H9 (cell line): ENCODE measurements around the gene TK2. TPM values are rescaled to one million over a fixed set of nuclear protein-coding genes. Genes with fewer than 3 reads are reported as not detected.

ENCODE experiments used
- DNase-seq: peaks from one replicate; pipeline ENCODE4 v3.0.0-alpha.2; 2017
- H2AFZ ChIP-seq: one replicate; pipeline ENCODE4 v1.6.1; 2013; ENCODE audit warnings: mild to moderate bottlenecking, low read length, control low read depth, moderate library complexity
- H2AK5ac ChIP-seq: 2 replicates; pipeline ENCODE4 v1.6.1; 2013; ENCODE audit warnings: low read length, control low read depth, mixed read lengths; ENCODE audit not compliant: insufficient read length
- H2BK120ac ChIP-seq: one replicate; pipeline ENCODE4 v1.6.1; 2013; ENCODE audit warnings: low read depth, mild to moderate bottlenecking, low read length, control low read depth, inconsistent platforms; ENCODE audit not compliant: poor library complexity, severe bottlenecking
- H2BK12ac ChIP-seq: 2 replicates; pipeline ENCODE4 v1.6.1; 2013; ENCODE audit warnings: low read length, control low read depth, mixed read lengths, low read depth; ENCODE audit not compliant: insufficient read length
- H2BK15ac ChIP-seq: 2 replicates; pipeline ENCODE4 v1.6.1; 2013; ENCODE audit warnings: low read depth, low read length, control low read depth
- H2BK20ac ChIP-seq: one replicate; pipeline ENCODE4 v1.6.1; 2013; ENCODE audit warnings: low read depth, mild to moderate bottlenecking, low read length, control low read depth, inconsistent platforms; ENCODE audit not compliant: poor library complexity, severe bottlenecking
- H2BK5ac ChIP-seq: 2 replicates; pipeline ENCODE4 v1.6.1; 2013; ENCODE audit warnings: low read length, control low read depth, mixed read lengths; ENCODE audit not compliant: insufficient read length
- H3K14ac ChIP-seq: 2 replicates; pipeline ENCODE4 v1.6.1; 2013; ENCODE audit warnings: low read length, control low read depth; ENCODE audit not compliant: insufficient read depth
- H3K18ac ChIP-seq: 2 replicates; pipeline ENCODE4 v1.6.1; 2013; ENCODE audit warnings: low read depth, mild to moderate bottlenecking, mixed read lengths, low read length, control low read depth; ENCODE audit not compliant: insufficient read length
- H3K23ac ChIP-seq: 2 replicates; pipeline ENCODE4 v1.6.1; 2013; ENCODE audit warnings: low read length, control low read depth, mixed read lengths, low read depth; ENCODE audit not compliant: insufficient read length
- H3K23me2 ChIP-seq: 2 replicates; pipeline ENCODE4 v1.6.1; 2013; ENCODE audit warnings: low read depth, mild to moderate bottlenecking, mixed read lengths, low read length, control low read depth; ENCODE audit not compliant: insufficient read length, poor library complexity, severe bottlenecking
- H3K27ac ChIP-seq: 2 replicates; pipeline ENCODE4 v1.5.1; 2013; ENCODE audit warnings: low read length, control low read depth, mixed read lengths, low read depth; ENCODE audit not compliant: insufficient read length
- H3K27me3 ChIP-seq: 2 replicates; pipeline ENCODE4 v1.6.1; 2013; ENCODE audit warnings: low read length, control low read depth, inconsistent platforms; ENCODE audit not compliant: insufficient read depth
- H3K4ac ChIP-seq: 2 replicates; pipeline ENCODE4 v1.6.1; 2013; ENCODE audit warnings: low read depth, mild to moderate bottlenecking, control low read depth, inconsistent platforms, low read length, moderate library complexity
- H3K4me1 ChIP-seq: 2 replicates; pipeline ENCODE4 v1.6.1; 2013; ENCODE audit warnings: low read length, control low read depth, inconsistent platforms; ENCODE audit not compliant: insufficient read depth
- H3K4me2 ChIP-seq: 2 replicates; pipeline ENCODE4 v1.6.1; 2013; ENCODE audit warnings: low read length, control low read depth, mixed read lengths; ENCODE audit not compliant: insufficient read length, insufficient read depth
- H3K56ac ChIP-seq: 2 replicates; pipeline ENCODE4 v1.6.1; 2013; ENCODE audit warnings: low read depth, mild to moderate bottlenecking, mixed read lengths, low read length, control low read depth; ENCODE audit not compliant: insufficient read length
- H3K79me1 ChIP-seq: 2 replicates; pipeline ENCODE4 v1.6.1; 2013; ENCODE audit warnings: low read depth, mild to moderate bottlenecking, moderate library complexity, low read length, control low read depth, inconsistent platforms; ENCODE audit not compliant: insufficient read depth, poor library complexity, severe bottlenecking
- H3K79me2 ChIP-seq: 2 replicates; pipeline ENCODE4 v1.6.1; 2013; ENCODE audit warnings: low read length, control low read depth, inconsistent platforms; ENCODE audit not compliant: insufficient read depth
- H3K9ac ChIP-seq: 2 replicates; pipeline ENCODE4 v1.6.1; 2013; ENCODE audit warnings: low read length, control low read depth, mixed read lengths; ENCODE audit not compliant: insufficient read length; ENCODE audit errors: extremely low read depth
- H3K9me3 ChIP-seq: one replicate; pipeline ENCODE4 v1.6.1; 2013; ENCODE audit warnings: low read depth, low read length, inconsistent platforms; ENCODE audit not compliant: control insufficient read depth
- H3T11ph ChIP-seq: one replicate; pipeline ENCODE4 v1.6.1; 2013; ENCODE audit warnings: mild to moderate bottlenecking, low read length, control low read depth, inconsistent platforms
- H4K20me1 ChIP-seq: one replicate; pipeline ENCODE4 v1.6.1; 2013; ENCODE audit not compliant: control insufficient read depth, insufficient read length, insufficient read depth
- H4K5ac ChIP-seq: 2 replicates; pipeline ENCODE4 v1.6.1; 2013; ENCODE audit warnings: low read depth, mild to moderate bottlenecking, mixed read lengths, low read length, control low read depth; ENCODE audit not compliant: insufficient read length
- H4K8ac ChIP-seq: replicated peaks from 2 replicates; pipeline ENCODE4 v1.6.1; 2013; ENCODE audit warnings: low read length, control low read depth, mixed read lengths, low read depth; ENCODE audit not compliant: insufficient read length
- H4K91ac ChIP-seq: 2 replicates; pipeline ENCODE4 v1.6.1; 2013; ENCODE audit warnings: low read depth, mild to moderate bottlenecking, moderate library complexity, mixed read lengths, low read length, control low read depth; ENCODE audit not compliant: insufficient read length
- H3K27ac Mint-ChIP-seq, 3 experiments: 2 replicates in 2 of 3; 3 replicates in 1 of 3; pipeline ENCODE4 v1.8.0; 2020 to 2021; ENCODE audit warnings: mixed read lengths in 3 of 3, mild to moderate bottlenecking in 1 of 3, moderate library complexity in 1 of 3
- H3K27me3 Mint-ChIP-seq: 2 replicates; pipeline ENCODE4 v1.8.0; 2021; ENCODE audit warnings: low read depth, mild to moderate bottlenecking, moderate library complexity, mixed read lengths
- H3K36me3 Mint-ChIP-seq, 3 experiments: 2 replicates in 2 of 3; 3 replicates in 1 of 3; pipeline ENCODE4 v1.8.0; 2020 to 2021; ENCODE audit warnings: low read depth in 3 of 3, mixed read lengths in 3 of 3; ENCODE audit not compliant: insufficient read depth in 1 of 3
- H3K4me1 Mint-ChIP-seq, 2 experiments: 2 replicates each; pipeline ENCODE4 v1.8.0; 2020; ENCODE audit warnings: mixed read lengths in 2 of 2
- H3K4me3 Mint-ChIP-seq, 2 experiments: 2 replicates in 1 of 2; 3 replicates in 1 of 2; pipeline ENCODE4 v1.8.0; 2020 to 2021; ENCODE audit warnings: mild to moderate bottlenecking in 2 of 2, mixed read lengths in 2 of 2, moderate library complexity in 1 of 2
- H3K9me3 Mint-ChIP-seq, 2 experiments: 2 replicates in 1 of 2; 3 replicates in 1 of 2; pipeline ENCODE4 v1.8.0; 2020; ENCODE audit warnings: mild to moderate bottlenecking in 2 of 2, mixed read lengths in 2 of 2, moderate library complexity in 1 of 2
- CTCF ChIP-seq: fragments of 200-600 bp; sonication (generic); conservative IDR thresholded peaks from 3 replicates; pipeline ENCODE4 v1.8.0; 2021; ENCODE audit warnings: antibody characterized with exemption, mild to moderate bottlenecking
- WGBS: extraction: QIAGEN DNeasy Blood & Tissue Kit; methylation state at CpG from one replicate; pipeline ENCODE4 v1.1.7; 2013; ENCODE audit warnings: missing lambda C conversion rate, low lambda C conversion rate, mixed read lengths; ENCODE audit not compliant: insufficient read length; ENCODE audit errors: extremely low coverage; 5-methylcytosine and 5-hydroxymethylcytosine counted together
- total RNA-seq: library from RNA; stranded (reverse); gene quantifications from 2 replicates; pipeline ENCODE4 v1.2.1, GENCODE V29; 2021

TK2 gene
- total RNA-seq, 1 experiment from 2014 or later: 5.2 TPM

GRCh38 chr16:66574531-66574930, 24.6 kb upstream of the TK2 start:
- Histone ChIP-seq H3K4ac (no peak overlapping the region), H2AK5ac (no peak overlapping the region), H3K27ac (no peak overlapping the region), H3K56ac (no peak overlapping the region), H3T11ph (no peak overlapping the region), H3K18ac (no peak overlapping the region), H4K5ac (no peak overlapping the region), H3K27me3 (peaks cover 13% of the 10 kb centered on the region; the same call in 1 of the 2 replicates), H4K8ac (no peak overlapping the region), H2BK12ac (no peak overlapping the region), H3K23ac (no peak overlapping the region), H3K9ac (no peak overlapping the region), H3K14ac (no peak overlapping the region), H2BK20ac (no peak overlapping the region), H2AFZ (no peak overlapping the region), H3K9me3 (no peaks in the 10 kb centered on the region), H3K23me2 (no peaks in the 10 kb centered on the region), H2BK15ac (no peak overlapping the region), H3K4me1 (no peaks in the 10 kb centered on the region), H4K20me1 (no peaks in the 10 kb centered on the region), H3K4me2 (no peak overlapping the region), H3K79me2 (no peaks in the 10 kb centered on the region), H2BK120ac (no peak overlapping the region), H2BK5ac (no peak overlapping the region), H4K91ac (no peak overlapping the region), H3K79me1 (no peaks in the 10 kb centered on the region)
- no peaks in the 10 kb centered on the region for H3K9me3 Mint-ChIP-seq
- no peaks in the 10 kb centered on the region for H3K36me3 Mint-ChIP-seq
- no peak overlapping the region for H3K4me3 Mint-ChIP-seq
- no peak for DNase-seq
- WGBS: no CpG with 5 or more reads among the region's 3 CpGs
- TF ChIP-seq CTCF: no peak
- peaks cover 26% of the 10 kb centered on the region for H3K27me3 Mint-ChIP-seq
- no peak overlapping the region for H3K27ac Mint-ChIP-seq
- peaks cover 6 to 7% of the 10 kb centered on the region in 2 experiments for H3K4me1 Mint-ChIP-seq
